Suppressor macrophage (primary cell): Measurements from ENCODE around the gene ZBTB37.
"Not testable (repeated sequence)": the region's sequence is repeated elsewhere in the genome, so short reads cannot be mapped to it uniquely, and the experiment has no call there.

Experiments used
- DNase-seq, 4 experiments: peaks; one replicate each; pipeline ENCODE4 v3.0.0-alpha.2; 2020 to 2022
- total RNA-seq, 17 experiments: gene quantifications; one replicate each; lab custom pipeline; 2026; ENCODE audit warnings: mixed read lengths in 6 of 17, inconsistent platforms in 3 of 17; lab: John Stamatoyannopoulos, UW

Gene ZBTB37, protein sequence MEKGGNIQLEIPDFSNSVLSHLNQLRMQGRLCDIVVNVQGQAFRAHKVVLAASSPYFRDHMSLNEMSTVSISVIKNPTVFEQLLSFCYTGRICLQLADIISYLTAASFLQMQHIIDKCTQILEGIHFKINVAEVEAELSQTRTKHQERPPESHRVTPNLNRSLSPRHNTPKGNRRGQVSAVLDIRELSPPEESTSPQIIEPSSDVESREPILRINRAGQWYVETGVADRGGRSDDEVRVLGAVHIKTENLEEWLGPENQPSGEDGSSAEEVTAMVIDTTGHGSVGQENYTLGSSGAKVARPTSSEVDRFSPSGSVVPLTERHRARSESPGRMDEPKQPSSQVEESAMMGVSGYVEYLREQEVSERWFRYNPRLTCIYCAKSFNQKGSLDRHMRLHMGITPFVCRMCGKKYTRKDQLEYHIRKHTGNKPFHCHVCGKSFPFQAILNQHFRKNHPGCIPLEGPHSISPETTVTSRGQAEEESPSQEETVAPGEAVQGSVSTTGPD
- total RNA-seq, result 6.6 to 76.4 (median 37.0) reads per million in 17 experiments

GRCh38 chr1:173868266-173869020, at the start of gene ZBTB37:
Gene ZBTB37, plus strand, starts transcription at chr1:173868380. Its CDS starts 1,846 bp downstream, at chr1:173870226.
- peak; percentile 51 to 88 (median 72) for DNase-seq

DNA sequence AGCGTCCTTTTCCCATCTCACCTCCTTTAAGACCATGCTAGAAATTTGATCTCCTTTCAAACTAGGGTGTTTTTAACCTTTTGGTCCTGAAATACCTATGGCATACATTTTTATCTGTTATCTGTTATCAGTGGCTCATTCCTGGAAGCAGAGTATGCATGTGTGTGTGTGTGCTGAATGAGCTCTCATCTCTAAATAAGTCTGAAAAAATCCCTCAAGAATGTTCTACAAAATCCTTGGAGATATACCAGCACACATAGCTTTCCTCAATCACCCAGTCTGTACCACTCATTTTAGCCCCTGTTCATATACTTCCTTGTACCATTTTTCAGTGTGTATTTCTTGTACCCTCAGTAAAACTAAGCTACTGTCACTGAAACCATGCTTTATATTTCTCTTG, 49.7 kb upstream of the ZBTB37 start:
- no peak for DNase-seq

GRCh38 chr1:173821680-173822079, 46.5 kb upstream of the ZBTB37 start:
- no peak for DNase-seq

- DNase-seq, result no peak
Measured at GRCh38 chr1:173823781-173824314, 44.3 kb upstream of the ZBTB37 start.

- peak; percentile 96 to 99 (median 97) for DNase-seq
Measured at GRCh38 chr1:173824315-173825081, 43.7 kb upstream of the ZBTB37 start, which contains the start of the genes CENPL and DARS2. Gene CENPL, minus strand, starts transcription at chr1:173824883. Its CDS starts 13,584 bp downstream, at chr1:173811299. Gene DARS2, plus strand, starts transcription at chr1:173824673. Its CDS starts 557 bp downstream, at chr1:173825230.

DNA sequence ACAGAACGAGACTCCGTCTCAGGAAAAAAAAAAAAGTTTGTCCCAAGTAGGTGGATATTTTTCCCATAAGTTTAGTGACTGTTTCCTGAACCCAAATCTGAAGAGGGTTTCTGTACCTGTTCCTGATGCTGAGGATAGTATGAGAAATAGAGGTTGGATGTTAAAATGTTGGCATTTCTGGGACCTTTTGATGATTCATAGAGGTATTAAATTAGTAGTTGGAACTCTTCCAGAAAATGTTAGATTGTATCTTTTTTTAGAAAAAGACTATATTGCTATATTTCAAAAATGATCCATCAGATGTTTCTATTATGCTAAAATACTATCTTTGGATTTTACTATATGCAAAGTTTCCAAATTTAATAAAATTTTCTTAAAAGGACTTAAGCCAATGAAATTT, 40.6 kb upstream of the ZBTB37 start:
- no peak for DNase-seq

DNA sequence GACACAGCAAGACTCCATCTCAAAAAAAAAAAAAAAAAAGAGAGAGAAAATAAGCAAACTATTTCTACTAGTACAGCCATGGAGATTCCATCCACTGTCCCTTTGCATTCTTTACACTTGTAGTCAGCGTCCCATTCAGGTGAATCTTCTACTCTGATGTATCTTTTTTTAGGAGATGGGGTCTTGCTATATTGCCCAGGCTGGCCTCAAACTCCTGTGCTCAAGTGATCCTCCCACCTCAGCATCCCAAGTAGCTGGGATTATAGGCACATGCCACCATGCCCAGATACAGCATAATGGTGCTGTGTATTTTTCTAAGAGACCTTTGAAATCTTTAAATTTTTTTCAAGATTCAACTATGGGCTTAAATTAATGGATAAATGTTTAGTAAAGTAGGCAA, 35.4 kb upstream of the ZBTB37 start:
- no peak for DNase-seq

GRCh38 chr1:173852105-173852504, 16.1 kb upstream of the ZBTB37 start:
- DNase-seq, result no peak

DNA sequence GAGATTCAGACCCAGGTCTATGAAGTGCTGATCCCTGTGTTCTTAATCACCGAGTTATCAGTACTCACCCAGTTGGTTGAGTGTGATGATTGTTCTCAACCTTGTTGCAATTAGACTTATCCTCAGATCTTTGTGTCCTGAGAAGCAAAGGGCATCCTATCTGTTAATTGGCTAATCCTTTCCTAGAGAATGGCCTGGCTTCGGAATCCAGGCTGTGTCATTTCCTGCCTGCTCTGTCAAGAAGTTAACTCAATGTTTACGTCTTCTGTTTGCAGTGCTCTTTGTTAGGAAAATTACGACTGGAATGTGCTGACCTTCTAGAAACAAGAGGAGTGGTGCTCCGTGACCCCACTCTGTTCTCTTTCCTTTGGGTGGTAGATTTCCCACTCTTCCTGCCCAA, 15.1 kb upstream of the ZBTB37 start:
- DNase-seq, result no peak

GRCh38 chr1:173856014-173856413, 12.2 kb upstream of the ZBTB37 start:
- DNase-seq, result no peak

- DNase-seq, result no peak
Measured at GRCh38 chr1:173856903-173857302, 11.3 kb upstream of the ZBTB37 start.

DNA sequence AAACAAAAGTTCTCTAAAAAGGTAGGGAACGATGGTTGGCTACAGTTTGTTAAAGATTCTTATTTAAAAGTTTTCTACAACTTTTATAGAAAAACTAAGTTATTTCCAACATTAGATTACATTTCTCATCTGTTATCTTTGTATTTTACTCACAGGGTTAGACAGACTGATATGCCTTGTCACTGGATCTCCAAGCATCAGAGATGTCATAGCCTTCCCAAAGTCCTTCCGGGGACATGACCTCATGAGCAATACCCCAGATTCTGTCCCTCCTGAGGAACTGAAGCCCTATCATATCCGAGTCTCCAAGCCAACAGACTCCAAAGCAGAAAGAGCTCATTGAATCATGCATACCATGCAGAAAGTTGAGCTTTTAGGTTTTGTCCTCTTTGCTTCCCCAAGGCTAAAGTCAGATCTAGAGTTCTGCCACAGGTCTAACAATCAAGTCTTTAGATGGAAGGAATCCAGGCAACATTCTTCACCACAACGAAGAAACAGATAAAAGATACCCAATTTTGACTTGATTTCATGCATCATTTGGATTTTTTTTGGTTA, 10.7 kb upstream of the ZBTB37 start:
- no peak for DNase-seq

GRCh38 chr1:173859547-173859946, 8.6 kb upstream of the ZBTB37 start:
- DNase-seq, result not testable (repeated sequence)

DNA sequence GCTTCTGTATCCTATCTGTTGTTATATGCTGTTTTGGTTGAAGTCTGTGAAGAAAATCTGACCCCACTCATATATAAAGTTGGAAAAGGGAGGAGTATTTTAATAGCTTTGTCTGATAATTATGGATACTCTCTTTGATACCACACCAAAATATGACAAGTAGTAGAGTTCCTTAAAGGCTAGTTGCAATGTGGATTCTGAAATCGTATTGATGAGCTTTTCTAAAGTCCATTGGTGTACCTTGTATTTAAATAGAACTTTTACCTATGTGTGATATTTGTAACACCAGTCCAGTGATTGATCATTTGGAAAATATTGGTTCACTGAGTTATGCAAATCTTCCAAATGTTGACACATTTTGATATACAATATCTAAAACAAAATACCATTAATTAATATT, 8.1 kb upstream of the ZBTB37 start:
- no peak for DNase-seq

GRCh38 chr1:173861731-173862145, 6.4 kb upstream of the ZBTB37 start:
- DNase-seq, result no peak

- DNase-seq, result not testable (repeated sequence)
Measured at GRCh38 chr1:173862146-173862768, 5.9 kb upstream of the ZBTB37 start.

GRCh38 chr1:173862769-173863223, 5.4 kb upstream of the ZBTB37 start:
- DNase-seq, result no peak

- DNase-seq, result no peak
Measured at GRCh38 chr1:173863224-173864161, 4.7 kb upstream of the ZBTB37 start.

DNA sequence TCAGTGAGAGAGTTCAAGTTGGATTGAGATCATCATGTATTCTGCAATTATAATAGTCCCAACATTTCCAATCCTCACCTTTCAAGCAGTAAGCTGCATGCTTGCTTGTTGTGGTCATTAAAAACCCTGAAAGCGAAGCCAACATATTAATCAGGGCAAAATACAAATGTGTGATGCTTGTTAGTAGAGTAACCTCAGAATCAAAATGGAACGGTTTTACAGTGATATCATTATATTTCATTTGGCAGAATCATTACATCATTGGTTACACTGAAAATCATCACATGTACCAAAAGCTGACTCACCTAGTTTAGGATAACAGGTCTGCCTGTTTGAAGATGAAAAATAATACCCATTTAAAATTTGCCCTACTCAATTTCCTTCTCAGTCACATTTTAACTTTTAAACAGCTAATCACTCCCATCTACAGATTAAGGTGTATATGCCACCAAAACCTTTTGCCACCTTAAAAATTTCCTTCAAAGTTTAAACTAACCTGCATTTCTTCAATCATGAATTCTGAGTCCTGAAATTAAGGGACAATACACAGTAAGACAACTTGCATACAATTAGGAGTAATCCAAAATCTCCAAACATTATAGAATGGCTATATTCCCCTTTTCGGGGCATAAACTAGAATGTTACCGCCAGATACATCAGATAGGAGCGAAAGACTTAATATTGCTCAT, 3.9 kb upstream of the ZBTB37 start:
- no peak for DNase-seq
